Transverse colon (tissue), 3 donors: Measurements from ENCODE around the gene PFKFB2.

Source experiments
- CTCF ChIP-seq, 5 experiments: fragments of 200-600 bp in 3 of 5; fragments of 450-650 bp in 2 of 5; sonication (generic) in 3 of 5; IDR thresholded peaks; 1 replicate in 2 of 5; 2 replicates in 3 of 5; pipeline ENCODE4 v1.5.1; 2016 to 2017; ENCODE audit warnings: antibody characterized with exemption in 5 of 5, inconsistent platforms in 3 of 5, mild to moderate bottlenecking in 2 of 5, moderate library complexity in 1 of 5
- EP300 ChIP-seq: sonication (generic); formaldehyde crosslinking; IDR thresholded peaks from one replicate; pipeline ENCODE4 v1.6.1; 2017; ENCODE audit warnings: antibody characterized with exemption, low read depth

- TF ChIP-seq CTCF (IDR thresholded peaks at IDR 0.05): no peak
- no peak for TF ChIP-seq EP300
Observed at GRCh38 chr1:207040181-207040533, 12.9 kb upstream of the PFKFB2 start.
